Measurements from ENCODE around the gene NR2F2. TPM values are rescaled to one million over a fixed set of nuclear protein-coding genes. Genes with fewer than 3 reads are reported as not detected.

The NR2F2 gene
- total RNA-seq, 1 experiment from 2014 or later: 0.17 TPM

DNA sequence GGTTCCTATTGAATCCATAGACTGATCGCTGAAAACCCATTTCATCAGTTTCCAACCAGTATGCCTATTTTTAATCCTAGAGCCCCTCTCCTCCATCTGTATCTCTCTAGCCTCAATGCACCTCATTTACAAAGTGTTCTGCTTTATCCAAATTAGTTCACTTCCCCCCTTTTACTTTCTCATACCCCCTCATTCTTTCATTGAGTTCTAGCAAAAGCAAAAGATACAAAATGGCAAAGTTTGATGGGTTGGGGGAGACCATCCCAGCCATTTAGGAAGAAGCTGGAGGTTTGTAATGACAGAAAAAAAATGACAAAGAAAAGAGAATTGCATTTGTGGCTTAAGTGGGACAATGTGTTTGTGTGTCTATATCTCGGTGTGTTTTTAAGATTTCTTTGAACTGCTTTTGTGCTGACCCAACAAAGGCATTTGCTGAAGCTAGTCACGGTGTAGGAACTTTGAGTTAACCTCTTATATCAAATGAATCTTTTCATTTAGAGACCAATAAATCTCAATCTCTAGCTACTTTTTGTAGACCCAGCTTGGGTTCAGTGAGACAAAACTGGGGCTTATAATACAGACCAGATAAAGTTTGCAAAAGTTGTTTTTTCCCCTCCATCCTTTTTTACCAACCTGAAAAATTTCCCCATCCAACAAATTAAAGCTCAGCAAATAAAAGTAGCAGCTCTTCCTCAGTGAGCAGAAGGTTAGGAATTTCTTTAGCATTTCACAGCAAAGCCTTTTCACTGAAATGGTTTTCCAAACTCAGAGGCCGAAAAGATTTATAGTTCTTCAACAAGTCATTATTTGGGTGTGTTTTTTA lies 18.7 kb downstream of the NR2F2 start:
- no peaks in the 10 kb centered on the region for H3K36me3 ChIP-seq (replicated peaks; ENCODE audit: control insufficient read depth, insufficient read depth, low read length)
- no peak overlapping the region for H3K4me3 ChIP-seq (ENCODE audit: insufficient read depth, low read depth, low read length)
- DNase-seq: no peak
- peaks cover 100% of the 10 kb centered on the region for H3K27me3 ChIP-seq (ENCODE audit: control insufficient read depth, insufficient read depth, low read length)

DNA sequence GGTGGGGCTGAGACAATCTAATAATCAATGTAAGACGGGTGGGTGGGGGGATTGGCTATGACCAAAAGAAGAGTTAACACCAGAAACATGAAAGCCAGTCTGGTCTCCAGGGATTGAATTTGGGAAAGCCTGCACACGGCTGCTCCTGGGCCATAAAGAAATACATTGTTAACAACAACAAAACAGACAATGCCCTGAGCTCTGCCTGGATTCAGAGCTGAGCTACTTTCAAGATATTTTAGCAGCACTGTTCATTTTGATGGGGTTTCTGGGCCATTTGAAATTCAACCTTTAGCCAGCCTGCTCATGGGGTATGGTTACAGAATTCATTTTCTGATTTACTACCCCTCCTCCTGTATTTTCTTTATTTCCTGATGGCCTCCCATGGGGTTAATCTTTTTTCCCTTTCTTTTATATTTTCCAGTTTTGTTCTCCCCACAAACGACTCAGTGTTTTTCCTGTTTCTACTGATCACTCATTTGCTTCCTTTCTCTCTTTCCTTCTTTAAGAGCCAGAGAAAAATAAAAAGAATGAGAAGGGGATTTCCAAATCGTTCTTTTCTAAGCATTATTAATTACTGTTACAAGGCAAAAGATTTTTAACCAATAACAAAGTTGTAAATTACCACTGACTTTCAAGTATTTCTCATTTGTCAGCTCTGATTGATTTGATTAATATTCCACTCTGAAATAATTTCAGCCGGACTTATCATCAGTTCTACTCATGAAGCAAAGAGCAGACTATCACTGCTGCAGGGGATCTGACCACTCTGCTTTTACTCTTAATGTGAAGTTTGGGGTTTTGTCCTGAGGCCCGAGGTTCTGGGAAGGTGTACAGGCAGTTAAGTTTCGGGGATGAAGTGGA lies 19.6 kb downstream of the NR2F2 start:
- no peak for DNase-seq
- H3K36me3 ChIP-seq (replicated peaks; ENCODE audit: control insufficient read depth, insufficient read depth, low read length): no peaks in the 10 kb centered on the region
- H3K4me3 ChIP-seq (ENCODE audit: insufficient read depth, low read depth, low read length): no peak overlapping the region
- H3K27me3 ChIP-seq (ENCODE audit: control insufficient read depth, insufficient read depth, low read length): peaks cover 100% of the 10 kb centered on the region

GRCh38 chr15:96350934-96351724 lies 20.6 kb downstream of the NR2F2 start:
- Histone ChIP-seq H3K36me3 (replicated peaks; ENCODE audit: control insufficient read depth, insufficient read depth, low read length) (no peaks in the 10 kb centered on the region), H3K4me3 (ENCODE audit: insufficient read depth, low read depth, low read length) (no peak overlapping the region), H3K27me3 (ENCODE audit: control insufficient read depth, insufficient read depth, low read length) (peaks cover 100% of the 10 kb centered on the region)
- DNase-seq: no peak

- no peak overlapping the region for H3K4me3 ChIP-seq (ENCODE audit: insufficient read depth, low read depth, low read length)
- peaks cover 100% of the 10 kb centered on the region for H3K27me3 ChIP-seq (ENCODE audit: control insufficient read depth, insufficient read depth, low read length)
- H3K36me3 ChIP-seq (replicated peaks; ENCODE audit: control insufficient read depth, insufficient read depth, low read length): no peaks in the 10 kb centered on the region
- DNase-seq: peak; percentile 88
These were observed 21.5 kb downstream of the NR2F2 start for GRCh38 chr15:96351761-96352603.

DNA sequence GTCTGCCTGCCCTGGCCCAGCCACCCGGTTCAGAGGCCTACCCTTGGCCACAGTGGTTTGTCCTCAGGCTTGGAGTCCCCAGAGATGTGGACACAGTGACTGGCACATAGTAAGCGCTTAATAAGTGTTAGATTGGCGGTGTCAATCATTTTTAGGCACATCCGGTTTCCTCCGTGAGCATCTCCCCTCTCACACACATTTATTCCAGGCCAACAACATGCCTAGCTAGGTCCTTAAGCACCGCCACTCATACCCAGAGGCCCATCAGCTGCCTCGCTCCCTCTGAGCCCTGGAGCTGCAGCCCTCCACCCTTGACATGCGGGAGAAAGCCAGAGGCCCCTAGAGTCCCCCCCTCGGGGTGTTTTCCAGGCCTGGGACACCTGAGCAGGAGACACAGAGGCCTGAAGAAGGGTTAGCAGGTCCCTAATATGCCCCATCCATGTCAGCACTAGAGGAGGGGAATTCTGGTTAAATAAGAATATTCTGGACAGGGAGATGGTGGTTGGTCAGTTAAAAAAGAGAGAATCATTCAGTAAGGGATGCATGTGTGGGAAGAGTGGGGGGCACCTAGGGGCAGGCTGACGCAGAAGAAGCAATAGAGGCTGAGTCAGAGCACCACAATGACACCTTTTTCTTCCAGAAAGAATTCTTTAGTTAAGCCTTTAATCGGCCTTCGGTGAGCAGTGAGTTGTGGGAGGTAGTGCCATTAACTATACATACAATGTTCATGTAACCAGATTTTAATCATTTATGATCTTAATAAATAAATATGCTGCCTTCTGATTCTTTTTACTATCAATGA lies 22.3 kb downstream of the NR2F2 start:
- H3K4me3 ChIP-seq (ENCODE audit: insufficient read depth, low read depth, low read length): no peak overlapping the region
- peaks cover 100% of the 10 kb centered on the region for H3K27me3 ChIP-seq (ENCODE audit: control insufficient read depth, insufficient read depth, low read length)
- H3K36me3 ChIP-seq (replicated peaks; ENCODE audit: control insufficient read depth, insufficient read depth, low read length): no peaks in the 10 kb centered on the region
- no peak for DNase-seq

DNA sequence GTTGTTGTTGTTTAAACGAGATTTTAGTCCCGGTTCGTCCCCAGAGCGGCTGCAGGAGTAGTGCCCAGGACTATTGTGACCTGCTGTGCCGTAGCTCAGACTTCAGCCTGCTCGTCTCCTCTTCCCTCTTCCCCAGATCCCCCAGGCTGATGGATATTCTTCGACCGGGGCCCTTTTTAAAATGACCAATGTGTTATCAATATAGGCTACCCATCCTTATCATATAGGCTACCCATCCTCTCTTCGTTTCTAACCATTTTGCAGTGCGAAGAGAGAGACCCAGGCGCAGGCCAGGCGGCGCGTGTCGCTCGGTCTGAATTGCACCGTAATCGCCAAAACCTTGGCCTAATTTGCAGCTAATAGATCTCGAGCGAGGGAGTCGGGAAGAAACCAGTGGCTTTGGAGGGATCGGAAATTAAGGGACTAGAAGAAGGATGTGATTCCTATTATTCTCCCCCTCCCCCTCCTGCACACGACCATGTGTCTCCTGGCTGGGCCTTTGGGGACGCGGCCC lies 23.0 kb downstream of the NR2F2 start:
- Histone ChIP-seq H3K27me3 (ENCODE audit: control insufficient read depth, insufficient read depth, low read length) (peaks cover 100% of the 10 kb centered on the region), H3K4me3 (ENCODE audit: insufficient read depth, low read depth, low read length) (no peak overlapping the region), H3K36me3 (replicated peaks; ENCODE audit: control insufficient read depth, insufficient read depth, low read length) (no peaks in the 10 kb centered on the region)
- no peak for DNase-seq

- Histone ChIP-seq H3K27me3 (ENCODE audit: control insufficient read depth, insufficient read depth, low read length) (peaks cover 100% of the 10 kb centered on the region), H3K4me3 (ENCODE audit: insufficient read depth, low read depth, low read length) (peak overlapping the region; percentile 17), H3K36me3 (replicated peaks; ENCODE audit: control insufficient read depth, insufficient read depth, low read length) (no peaks in the 10 kb centered on the region)
- peak; percentile 92 for DNase-seq
These were observed 23.6 kb downstream of the NR2F2 start for GRCh38 chr15:96353930-96354730.

DNA sequence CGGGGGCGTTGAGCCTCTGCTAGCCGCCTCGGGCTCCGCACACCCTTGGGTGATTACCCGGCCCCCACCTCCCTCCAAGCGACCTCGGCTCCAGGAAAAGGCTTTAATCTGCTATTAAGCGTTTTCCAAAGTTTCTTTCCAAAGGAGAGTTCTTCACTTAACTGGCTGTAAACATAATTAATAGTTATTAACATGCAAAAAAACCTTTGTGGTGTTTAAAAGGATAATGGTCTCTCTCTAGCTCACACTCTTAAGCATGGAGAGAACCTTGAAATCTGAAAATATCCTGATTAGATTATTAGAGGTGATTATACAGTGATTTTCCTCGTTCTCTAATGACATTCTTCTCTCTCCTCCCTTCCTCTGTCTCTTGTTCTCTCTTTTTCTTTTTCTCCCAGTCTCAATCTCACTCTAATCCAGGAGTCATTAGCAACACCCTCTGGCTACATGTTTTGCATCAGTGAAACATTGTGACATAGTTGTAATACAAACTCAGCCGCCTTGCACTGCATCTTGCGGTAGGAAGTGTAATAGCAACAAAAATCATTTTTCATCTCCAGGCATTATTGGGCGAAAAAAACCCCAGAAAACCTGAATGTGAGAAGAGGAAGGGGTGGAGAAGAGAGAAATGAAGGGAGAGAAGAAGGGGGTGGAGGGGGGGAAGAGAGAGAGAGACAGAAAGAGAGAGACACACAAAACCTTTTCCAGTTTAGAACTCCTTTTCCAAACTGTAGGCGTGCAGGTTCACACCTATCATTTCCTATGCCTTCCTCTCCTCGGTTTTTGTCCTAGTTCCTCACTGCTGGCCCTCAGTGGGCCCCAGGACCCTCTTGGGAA lies 24.4 kb downstream of the NR2F2 start:
- Histone ChIP-seq H3K36me3 (replicated peaks; ENCODE audit: control insufficient read depth, insufficient read depth, low read length) (no peaks in the 10 kb centered on the region), H3K27me3 (ENCODE audit: control insufficient read depth, insufficient read depth, low read length) (peaks cover 100% of the 10 kb centered on the region), H3K4me3 (ENCODE audit: insufficient read depth, low read depth, low read length) (peak overlapping the region; percentile 17; the same call in 1 of the 2 replicates)
- peak; percentile 15 for DNase-seq

DNA sequence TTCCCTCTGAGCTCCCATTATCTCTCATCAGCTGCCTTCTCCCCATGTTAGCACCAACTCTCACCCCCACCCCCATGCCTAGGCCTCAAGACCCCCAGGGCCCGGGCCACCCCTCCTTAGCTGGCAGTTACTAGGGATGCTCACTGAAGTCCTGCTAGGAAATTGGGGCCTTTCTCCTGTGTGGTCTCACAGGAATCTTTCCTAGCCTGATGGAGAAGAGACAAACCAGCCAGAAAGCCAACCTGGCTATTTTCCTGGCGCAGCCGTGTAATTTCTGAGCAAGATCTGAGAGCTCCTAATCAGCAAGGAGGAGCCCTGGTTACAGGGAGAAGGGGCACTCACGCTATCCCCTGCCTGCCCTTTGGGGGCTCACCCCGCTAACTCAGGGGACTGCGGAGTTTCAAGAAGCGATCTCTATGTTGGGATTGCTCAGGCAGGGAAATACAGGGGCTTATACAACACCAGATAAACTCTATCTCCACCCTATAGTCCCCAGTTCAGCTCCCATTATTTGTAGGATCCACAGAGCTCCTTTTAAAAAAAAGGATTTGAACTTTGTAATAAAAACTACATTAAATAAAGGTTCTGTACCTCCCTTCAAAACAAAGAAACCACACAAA lies 25.2 kb downstream of the NR2F2 start:
- H3K4me3 ChIP-seq (ENCODE audit: insufficient read depth, low read depth, low read length): no peak overlapping the region
- peaks cover 100% of the 10 kb centered on the region for H3K27me3 ChIP-seq (ENCODE audit: control insufficient read depth, insufficient read depth, low read length)
- DNase-seq: peak; percentile 37
- no peaks in the 10 kb centered on the region for H3K36me3 ChIP-seq (replicated peaks; ENCODE audit: control insufficient read depth, insufficient read depth, low read length)

DNA sequence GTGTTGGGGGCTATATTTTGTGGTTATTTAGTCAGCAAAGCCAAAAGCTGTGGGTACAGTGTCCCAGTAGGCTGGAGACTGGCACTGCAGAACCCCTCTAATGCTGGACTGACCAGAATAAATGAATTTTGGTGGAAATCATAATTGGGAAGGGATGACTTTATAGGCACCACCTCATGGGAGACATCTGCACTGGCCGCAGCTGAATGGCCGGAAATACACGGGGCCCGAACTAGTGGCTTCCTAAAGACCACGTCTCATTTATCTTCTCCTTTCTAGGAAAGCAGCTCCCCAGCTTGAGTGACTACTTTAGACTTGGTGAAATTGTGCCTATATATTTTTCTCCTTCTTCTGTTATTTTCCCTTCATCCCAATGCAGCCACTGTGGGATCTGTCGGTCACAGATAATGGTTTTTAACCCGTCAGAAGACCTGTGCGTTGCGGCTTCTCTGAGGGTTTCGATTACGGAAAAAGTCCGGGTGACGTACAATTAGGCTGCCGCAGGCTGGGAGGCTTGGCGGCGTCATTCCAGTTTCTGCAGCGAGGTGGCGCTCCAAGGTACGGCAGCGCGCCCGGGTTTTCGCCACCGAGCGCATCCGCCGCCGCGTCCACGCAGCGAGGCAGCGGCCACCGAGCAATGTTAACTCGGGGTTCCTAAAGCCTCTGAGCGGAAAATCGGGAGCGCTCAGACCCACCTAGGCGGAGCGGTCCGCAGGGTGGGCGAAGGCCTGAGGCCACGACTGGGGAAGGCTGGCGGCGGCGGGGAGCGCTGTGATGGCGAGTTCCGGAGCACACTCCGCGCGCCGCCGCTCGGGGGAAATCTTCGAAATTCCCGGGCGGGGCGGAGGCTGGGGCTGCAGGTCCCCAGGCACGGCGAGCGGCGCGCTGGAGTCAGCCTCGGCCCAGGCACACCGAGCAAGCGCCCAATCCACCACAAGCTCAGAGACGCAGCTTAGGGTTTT lies 26.3 kb downstream of the NR2F2 start:
- Histone ChIP-seq H3K27me3 (ENCODE audit: control insufficient read depth, insufficient read depth, low read length) (peaks cover 100% of the 10 kb centered on the region), H3K36me3 (replicated peaks; ENCODE audit: control insufficient read depth, insufficient read depth, low read length) (no peaks in the 10 kb centered on the region), H3K4me3 (ENCODE audit: insufficient read depth, low read depth, low read length) (peak overlapping the region; percentile 47)
- DNase-seq: peak; percentile 90

Measured in H7 (cell line).